K562 (cell line): ENCODE data around the gene CNOT1. TPM values are rescaled to one million over a fixed set of nuclear protein-coding genes. Genes with fewer than 3 reads are reported as not detected.

Source experiments
- ATAC-seq: fragments of 200-7000 bp; cut with Tn5 transposase; 3 replicates; pipeline ENCODE4 v1.9.1; 2020; ENCODE audit warnings: moderate library complexity
- BruUV-seq: library from RNA; stranded (reverse); fragments of 400-500 nt; replicated peaks from 2 replicates; lab custom pipeline; 2021; lab: Mats Ljungman, UMichigan
- CTCF ChIA-PET: fragments of 300-600 bp; formaldehyde crosslinking; extraction: SDS; loops from one replicate; lab custom pipeline; 2021; ENCODE audit warnings: low intra/inter-chr PET ratio; lab: Yijun Ruan, JAX
- POLR2A ChIA-PET: fragments of 300-600, 350-650 bp; sonication (Branson Sonifier 250); formaldehyde crosslinking; extraction: SDS; loops from one replicate; lab custom pipeline; 2021; ENCODE audit warnings: antibody characterized with exemption, inconsistent platforms; lab: Yijun Ruan, JAX
- DNase-seq, 4 experiments: peaks; one replicate each; pipeline versions ENCODE4 v3.0.0 to v3.0.0-alpha.2; 2011 to 2018; ENCODE audit warnings: low spot score in 3 of 4, mixed read lengths in 3 of 4; ENCODE audit errors: extremely low read depth in 1 of 4
- FAIRE-seq: peaks from 2 replicates; lab custom pipeline; 2011; peaks lifted over from hg19 to GRCh38; lab: Jason Lieb, UNC
- H2AFZ ChIP-seq: 2 replicates; pipeline ENCODE4 v1.6.0; 2011; ENCODE audit warnings: low read depth, low read length, control low read depth, inconsistent platforms
- H3K27ac ChIP-seq: fragments of 200-600 bp; 3 replicates; pipeline ENCODE4 v1.8.0; 2011; ENCODE audit warnings: low read depth, mild to moderate bottlenecking, control low read depth, inconsistent platforms, low read length, moderate library complexity, mixed read lengths; ENCODE audit errors: extremely low read depth
- H3K27me3 ChIP-seq, 2 experiments: fragments of 300-600 bp in 1 of 2; 2 replicates in 1 of 2; 3 replicates in 1 of 2; pipeline versions ENCODE4 v1.6.0 to v1.8.0; 2011; ENCODE audit warnings: inconsistent platforms in 2 of 2, low read length in 2 of 2, mild to moderate bottlenecking in 1 of 2, mixed read lengths in 1 of 2, moderate library complexity in 1 of 2; ENCODE audit not compliant: control insufficient read depth in 2 of 2, insufficient read depth in 2 of 2
- H3K36me3 ChIP-seq: fragments of 300-600 bp; 3 replicates; pipeline ENCODE4 v1.8.0; 2011; ENCODE audit warnings: mild to moderate bottlenecking, low read length, inconsistent platforms; ENCODE audit not compliant: control insufficient read depth, insufficient read depth
- H3K4me1 ChIP-seq, 2 experiments: fragments of 200-600 bp in 1 of 2; replicated peaks in 1 of 2; 2 replicates in 1 of 2; 3 replicates in 1 of 2; pipeline versions ENCODE4 v1.5.1 to v1.8.0; 2011; ENCODE audit warnings: inconsistent platforms in 2 of 2, low read length in 2 of 2, mild to moderate bottlenecking in 1 of 2, mixed read lengths in 1 of 2, moderate library complexity in 1 of 2; ENCODE audit not compliant: control insufficient read depth in 2 of 2, insufficient read depth in 2 of 2
- H3K4me2 ChIP-seq: 2 replicates; pipeline ENCODE4 v1.6.1; 2011; ENCODE audit warnings: low read length, control low read depth, inconsistent platforms, mixed read lengths; ENCODE audit not compliant: insufficient read depth
- H3K4me3 ChIP-seq: fragments of 200-600 bp; sonication (generic), shearing (Covaris generic); 2 replicates; pipeline ENCODE4 v1.5.1; 2016; ENCODE audit warnings: control low read depth, inconsistent platforms
- H3K79me2 ChIP-seq: fragments of 200-600 bp; 3 replicates; pipeline ENCODE4 v1.8.0; 2011; ENCODE audit warnings: low read length, inconsistent platforms; ENCODE audit not compliant: control insufficient read depth, insufficient read depth
- H3K9ac ChIP-seq, 2 experiments: 2 replicates each; pipeline versions ENCODE4 v1.6.0 to v1.6.1; 2011; ENCODE audit warnings: low read depth in 2 of 2, low read length in 2 of 2, control low read depth in 1 of 2, inconsistent platforms in 1 of 2, mild to moderate bottlenecking in 1 of 2, mixed read lengths in 1 of 2; ENCODE audit not compliant: insufficient read depth in 1 of 2
- H3K9me1 ChIP-seq: one replicate; pipeline ENCODE4 v1.6.0; 2011; ENCODE audit warnings: inconsistent platforms, mild to moderate bottlenecking, low read length, moderate library complexity; ENCODE audit not compliant: control insufficient read depth, insufficient read depth
- H3K9me3 ChIP-seq: replicated peaks from 2 replicates; pipeline ENCODE4 v1.5.1; 2011; ENCODE audit warnings: low read depth, low read length, inconsistent platforms; ENCODE audit not compliant: control insufficient read depth, insufficient read depth
- H4K20me1 ChIP-seq: replicated peaks from 2 replicates; pipeline ENCODE4 v1.6.1; 2011; ENCODE audit warnings: low read length, inconsistent platforms, mixed read lengths; ENCODE audit not compliant: control insufficient read depth, insufficient read depth
- NCOA1 ChIP-seq: fragments of 450-650 bp; IDR thresholded peaks from 2 replicates; pipeline ENCODE4 v1.6.1; 2016; ENCODE audit warnings: low read depth
- STAT5B ChIP-seq: fragments of 250-450 bp; sonication (Bioruptor Pico); IDR thresholded peaks from 2 replicates; pipeline ENCODE4 v1.8.0; 2021; ENCODE audit warnings: mild to moderate bottlenecking, inconsistent platforms
- ZC3H4 ChIP-seq: sonication (generic); formaldehyde crosslinking; IDR thresholded peaks from 2 replicates; pipeline ENCODE4 v1.9.0; 2021; ENCODE audit warnings: missing genetic modification reagents, borderline replicate concordance
- WGBS: fragments of 100-300 bp; shearing (Covaris generic); methylation state at CpG from one replicate; pipeline ENCODE4 v1.1.6; 2016; ENCODE audit warnings: low coverage, mixed read lengths; ENCODE audit not compliant: insufficient coverage; ENCODE audit errors: missing lambda C conversion rate; 5-methylcytosine and 5-hydroxymethylcytosine counted together
- in situ Hi-C: fragments of 300-500 bp; cut with MboI; formaldehyde crosslinking; loops from 4 replicates; pipeline ENCODE4 v1.15.0; 2018; ENCODE audit warnings: inconsistent platforms, mixed read lengths
- intact Hi-C: fragments of 100-400 bp; cut with micrococcal nuclease; formaldehyde crosslinking; loops from 2 replicates; pipeline ENCODE4 v1.14.2; 2022
- polyA plus RNA-seq, 8 experiments: library from polyadenylated mRNA; depleted of rRNA in 4 of 8; stranded (reverse) in 5 of 8; unstranded in 3 of 8; fragments of >200 nt; fragmentation: Nextera tagmentation in 2 of 8; fragmentation: Illumina TruSeq in 1 of 8; extraction: Ambion mirVana in 2 of 8; extraction: Trizol in 1 of 8; gene quantifications; 2 replicates each; pipeline versions ENCODE4 v1.2.1 to v1.2.3, GENCODE V29; 2011 to 2014; ENCODE audit warnings: inconsistent platforms in 1 of 8, missing spikeins in 1 of 8
- total RNA-seq, 7 experiments: library from RNA; depleted of rRNA in 6 of 7; stranded (reverse); fragments of >200 nt in 6 of 7; fragmentation: Illumina TruSeq in 2 of 7; extraction: Trizol in 2 of 7; gene quantifications; 2 replicates each; pipeline versions ENCODE4 v1.2.1 to v1.2.3, GENCODE V29; 2011 to 2021; ENCODE audit warnings: low replicate concordance in 1 of 7
- TF ChIP-seq, protein P1 (sequence below): fragments of 150-350 bp; conservative IDR thresholded peaks from 2 replicates; pipeline ENCODE4 v1.6.1; 2014; ENCODE audit warnings: low read length

Gene CNOT1
- total and polyA plus RNA-seq, 9 of the 15 experiments (the other 6 are each of a cell fraction or from before 2014, with no cell fraction given): 110 to 270 (median 220) TPM

DNA sequence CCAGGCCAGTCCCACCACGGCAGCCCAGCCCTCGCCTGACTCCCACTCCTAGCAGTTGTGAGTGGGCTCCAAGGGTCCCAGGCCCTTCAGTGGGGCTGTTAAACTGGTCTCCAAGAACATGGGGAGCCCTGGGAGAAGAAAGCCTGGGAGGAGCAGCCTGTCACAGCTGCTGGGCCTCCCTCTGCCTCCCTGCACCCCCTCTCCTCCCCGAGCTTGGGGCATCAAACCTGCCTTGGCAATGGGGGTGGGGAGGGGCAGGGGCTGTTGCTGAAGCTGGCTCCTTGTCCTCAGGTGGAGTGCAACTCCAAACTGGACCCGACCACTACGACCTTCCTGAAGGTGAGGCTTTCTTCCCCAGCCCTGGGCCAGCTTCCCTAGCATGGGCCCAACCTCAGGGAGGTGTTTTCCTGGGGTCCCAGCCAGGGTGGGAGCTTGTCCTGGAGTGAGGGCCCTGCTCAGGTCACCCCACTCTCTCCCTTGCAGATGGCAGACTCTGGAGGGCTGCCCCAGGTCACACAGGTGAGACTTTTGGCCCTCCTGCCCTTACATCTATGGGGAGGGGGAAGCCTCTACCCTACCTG is 120.9 kb downstream of the CNOT1 start:
- 61% methylated on average over 3 of the region's 5 CpGs for WGBS
- Histone ChIP-seq H4K20me1 (no peaks in the 10 kb centered on the region; the same call in 1 of the 2 replicates), H3K27me3 (no peaks in the 10 kb centered on the region), H3K9ac (no peak overlapping the region; a peak in 1 of 4 replicates), H3K79me2 (no peaks in the 10 kb centered on the region), H3K9me1 (no peaks in the 10 kb centered on the region), H3K9me3 (no peaks in the 10 kb centered on the region), H3K36me3 (no peaks in the 10 kb centered on the region), H3K27ac (no peak overlapping the region), H2AFZ (no peak overlapping the region), H3K4me2 (no peak overlapping the region), H3K4me3 (no peak overlapping the region), H3K4me1 (peaks cover 0 to 36% of the 10 kb centered on the region in 2 experiments; a peak in 3 of 5 replicates)
- ChIA-PET POLR2A (interaction anchor here (1.3 kb wide), 1 partner anchor 11 kb away, joined by 5 read pairs; no protein-coding TSS in a partner anchor), CTCF (no interaction called here)
- TF ChIP-seq STAT5B: no peak
- TF ChIP-seq ZC3H4 (CRISPR knock-in tag): no peak
- TF ChIP-seq NCOA1: no peak
- TF ChIP-seq, protein P1, sequence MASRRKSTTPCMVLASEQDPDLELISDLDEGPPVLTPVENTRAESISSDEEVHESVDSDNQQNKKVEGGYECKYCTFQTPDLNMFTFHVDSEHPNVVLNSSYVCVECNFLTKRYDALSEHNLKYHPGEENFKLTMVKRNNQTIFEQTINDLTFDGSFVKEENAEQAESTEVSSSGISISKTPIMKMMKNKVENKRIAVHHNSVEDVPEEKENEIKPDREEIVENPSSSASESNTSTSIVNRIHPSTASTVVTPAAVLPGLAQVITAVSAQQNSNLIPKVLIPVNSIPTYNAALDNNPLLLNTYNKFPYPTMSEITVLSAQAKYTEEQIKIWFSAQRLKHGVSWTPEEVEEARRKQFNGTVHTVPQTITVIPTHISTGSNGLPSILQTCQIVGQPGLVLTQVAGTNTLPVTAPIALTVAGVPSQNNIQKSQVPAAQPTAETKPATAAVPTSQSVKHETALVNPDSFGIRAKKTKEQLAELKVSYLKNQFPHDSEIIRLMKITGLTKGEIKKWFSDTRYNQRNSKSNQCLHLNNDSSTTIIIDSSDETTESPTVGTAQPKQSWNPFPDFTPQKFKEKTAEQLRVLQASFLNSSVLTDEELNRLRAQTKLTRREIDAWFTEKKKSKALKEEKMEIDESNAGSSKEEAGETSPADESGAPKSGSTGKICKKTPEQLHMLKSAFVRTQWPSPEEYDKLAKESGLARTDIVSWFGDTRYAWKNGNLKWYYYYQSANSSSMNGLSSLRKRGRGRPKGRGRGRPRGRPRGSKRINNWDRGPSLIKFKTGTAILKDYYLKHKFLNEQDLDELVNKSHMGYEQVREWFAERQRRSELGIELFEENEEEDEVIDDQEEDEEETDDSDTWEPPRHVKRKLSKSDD: no peak
- DNase-seq (no peak), FAIRE-seq (no peak), ATAC-seq (no peak)
- no TSS peak for BruUV-seq
- intact Hi-C loops (no loop called here), in situ Hi-C loops (no loop called here)
